Activated CD4-positive, alpha-beta T cell treated with anti-CD3 and anti-CD28 coated beads, Interleukin-2, amount 10 ng/mL, durations not matched to agents 7 days and 5 days (primary cell): ENCODE results near the gene OR52M1. TPM values are rescaled to one million over a fixed set of nuclear protein-coding genes. Genes with fewer than 3 reads are reported as not detected.

Experiments
- CTCF ChIA-PET: fragments of 350-600 bp; sonication (Branson Sonifier 250); formaldehyde crosslinking; loops from one replicate; lab custom pipeline; 2021; ENCODE audit warnings: antibody characterized with exemption; lab: Charles Lee
- POLR2A ChIA-PET: fragments of 350-600 bp; sonication (Branson Sonifier 250); formaldehyde crosslinking; loops from one replicate; lab custom pipeline; 2021; ENCODE audit warnings: antibody characterized with exemption; lab: Charles Lee
- DNase-seq: peaks from one replicate; pipeline ENCODE4 v3.0.0-alpha.2; 2020
- H3K27ac Mint-ChIP-seq: one replicate; pipeline ENCODE4 v1.8.0; 2021; ENCODE audit warnings: mild to moderate bottlenecking, moderate library complexity, mixed read lengths
- H3K27me3 Mint-ChIP-seq: one replicate; pipeline ENCODE4 v1.8.0; 2021; ENCODE audit warnings: mixed read lengths
- H3K36me3 Mint-ChIP-seq: one replicate; pipeline ENCODE4 v1.8.0; 2021; ENCODE audit warnings: low read depth, mixed read lengths
- H3K4me1 Mint-ChIP-seq: one replicate; pipeline ENCODE4 v1.8.0; 2021; ENCODE audit warnings: mixed read lengths
- H3K4me3 Mint-ChIP-seq: one replicate; pipeline ENCODE4 v1.8.0; 2021; ENCODE audit warnings: mild to moderate bottlenecking, moderate library complexity, mixed read lengths
- H3K9me3 Mint-ChIP-seq: one replicate; pipeline ENCODE4 v1.8.0; 2021; ENCODE audit warnings: mixed read lengths
- total RNA-seq, 2 experiments: library from RNA; stranded (reverse); gene quantifications; one replicate each; pipeline ENCODE4 v1.2.3, GENCODE V29; 2021

OR52M1 gene
- total RNA-seq, 2 experiments from 2014 or later: not detected

GRCh38 chr11:4578624-4579023 lies 33.6 kb downstream of the OR52M1 start:
- peaks cover 28% of the 10 kb centered on the region for H3K27me3 Mint-ChIP-seq
- H3K4me3 Mint-ChIP-seq: no peak overlapping the region
- H3K36me3 Mint-ChIP-seq: no peaks in the 10 kb centered on the region
- ChIA-PET POLR2A (no interaction called here), CTCF (interaction anchor here (1.2 kb wide), 1 partner anchor 35 kb away, joined by 3 read pairs; no protein-coding TSS in a partner anchor)
- no peak overlapping the region for H3K27ac Mint-ChIP-seq
- H3K9me3 Mint-ChIP-seq: no peaks in the 10 kb centered on the region
- DNase-seq: no peak
- H3K4me1 Mint-ChIP-seq: peaks cover 6% of the 10 kb centered on the region

- Mint-ChIP-seq H3K27ac (no peak overlapping the region), H3K27me3 (peaks cover 29% of the 10 kb centered on the region), H3K4me3 (no peak overlapping the region), H3K9me3 (no peaks in the 10 kb centered on the region), H3K36me3 (no peaks in the 10 kb centered on the region), H3K4me1 (peaks cover 6% of the 10 kb centered on the region)
- ChIA-PET CTCF (no interaction called here), POLR2A (no interaction called here)
- no peak for DNase-seq
These were observed 35.1 kb downstream of the OR52M1 start for GRCh38 chr11:4580124-4580523.

DNA sequence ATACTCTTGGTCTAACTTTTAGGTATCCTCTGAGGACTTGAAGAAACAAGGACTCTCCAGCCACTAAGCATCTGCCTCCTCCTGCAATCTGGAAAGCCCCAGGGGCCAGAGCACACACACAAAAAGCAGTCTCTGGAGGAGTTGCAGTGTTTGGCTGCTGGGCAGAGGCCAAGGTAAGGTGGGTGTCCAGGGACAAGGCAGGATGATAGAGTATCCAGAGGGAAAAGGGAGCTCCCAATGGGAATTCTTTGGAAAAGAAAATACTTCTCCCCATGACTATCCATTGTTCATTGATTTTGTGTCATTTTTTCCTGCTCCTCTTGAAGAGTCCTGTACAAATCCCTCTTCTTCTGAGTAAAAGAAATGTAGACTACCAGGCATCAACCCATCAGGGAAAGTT lies 36.5 kb downstream of the OR52M1 start, which contains the start of gene OR52I2:
TSS of gene OR52I2 (plus strand) at position 301 of the 400 bp plus-strand sequence.
- POLR2A ChIA-PET: no interaction called here
- H3K4me3 Mint-ChIP-seq: no peak within 1 kb of the TSS
- H3K27ac Mint-ChIP-seq: no peak within 1 kb of the TSS
- no peaks in the 10 kb centered on the region for H3K9me3 Mint-ChIP-seq
- no peaks in the 10 kb centered on the region for H3K4me1 Mint-ChIP-seq
- CTCF ChIA-PET: no interaction called here
- DNase-seq: no peak
- H3K36me3 Mint-ChIP-seq: no peaks in the 10 kb centered on the region
- peaks cover 32% of the 10 kb centered on the region for H3K27me3 Mint-ChIP-seq

GRCh38 chr11:4589017-4589416 lies 44.0 kb downstream of the OR52M1 start:
- CTCF ChIA-PET: no interaction called here
- DNase-seq: no peak
- H3K36me3 Mint-ChIP-seq: no peaks in the 10 kb centered on the region
- POLR2A ChIA-PET: no interaction called here
- H3K27me3 Mint-ChIP-seq: peaks cover 4% of the 10 kb centered on the region
- H3K4me1 Mint-ChIP-seq: no peaks in the 10 kb centered on the region
- H3K27ac Mint-ChIP-seq: no peak overlapping the region
- no peaks in the 10 kb centered on the region for H3K9me3 Mint-ChIP-seq
- H3K4me3 Mint-ChIP-seq: no peak overlapping the region

DNA sequence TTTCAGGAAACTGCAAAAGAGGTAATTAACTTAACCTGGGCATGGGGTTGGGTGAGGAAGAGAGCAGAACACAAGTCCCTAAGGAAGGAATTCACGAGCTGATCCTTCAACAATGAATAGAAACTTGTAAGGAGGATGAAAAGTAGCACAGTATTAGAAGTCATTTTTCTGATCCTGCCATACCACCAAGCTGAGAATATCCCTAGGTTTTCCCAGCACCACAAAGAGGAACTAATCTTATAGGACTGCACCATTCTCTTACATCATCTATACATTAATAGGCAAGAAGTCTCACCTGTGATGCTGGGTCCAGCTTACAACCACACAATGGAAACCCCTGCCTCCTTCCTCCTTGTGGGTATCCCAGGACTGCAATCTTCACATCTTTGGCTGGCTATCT lies 48.7 kb downstream of the OR52M1 start, which contains the start of gene OR52I1:
TSS of gene OR52I1 (plus strand) at position 301 of the 400 bp plus-strand sequence. CDS start at position 301, 0 bp downstream.
- H3K27ac Mint-ChIP-seq: no peak within 1 kb of the TSS
- no peak for DNase-seq
- H3K4me3 Mint-ChIP-seq: no peak within 1 kb of the TSS
- H3K9me3 Mint-ChIP-seq: no peaks in the 10 kb centered on the region
- peaks cover 9% of the 10 kb centered on the region for H3K36me3 Mint-ChIP-seq
- ChIA-PET CTCF (interaction anchor here (1.3 kb wide), 1 partner anchor 12 kb away, joined by 3 read pairs; no protein-coding TSS in a partner anchor), POLR2A (no interaction called here)
- H3K27me3 Mint-ChIP-seq: no peaks in the 10 kb centered on the region
- H3K4me1 Mint-ChIP-seq: no peaks in the 10 kb centered on the region

Other genes starting within 250 kb of the OR52M1 start
- gene OR52B4, start 176.8 kb upstream of the OR52M1 start, total RNA-seq: not detected
- 10 to 100 TPM; 76.2 to 95.1 TPM for gene TRIM21, start 151.5 kb upstream of the OR52M1 start, total RNA-seq
- gene OR52K2, start 95.9 kb upstream of the OR52M1 start, total RNA-seq: not detected
- gene OR52K1, start 62.5 kb upstream of the OR52M1 start, total RNA-seq: not detected
- not detected for gene OR52I2, start 36.6 kb downstream of the OR52M1 start, total RNA-seq
- gene OR52I1, start 48.8 kb downstream of the OR52M1 start, total RNA-seq: not detected
- gene TRIM68, start 63.0 kb downstream of the OR52M1 start, total RNA-seq: 10 to 100 TPM; 13.4 to 15.4 TPM
- not detected for gene OR51D1, start 92.3 kb downstream of the OR52M1 start, total RNA-seq
- gene OR51E1, start 98.8 kb downstream of the OR52M1 start, total RNA-seq: not detected
- not detected for gene OR51E2, start 152.7 kb downstream of the OR52M1 start, total RNA-seq
- gene MMP26, start 159.6 kb downstream of the OR52M1 start, total RNA-seq: not detected
- not detected for gene OR51F1, start 224.7 kb downstream of the OR52M1 start, total RNA-seq